ENCODE results near the gene PYHIN1. TPM values are rescaled to one million over a fixed set of nuclear protein-coding genes. Genes with fewer than 3 reads are reported as not detected.

Gene PYHIN1
- total RNA-seq, result not detected in 2 replicates

GRCh38 chr1:158931055-158931737 is at the start of gene PYHIN1:
TSS of gene PYHIN1 (plus strand) at chr1:158931552. CDS start at chr1:158936911, 5,359 bp downstream.

GRCh38 chr1:159009704-159010361 is 78.5 kb downstream of the PYHIN1 start, which contains the start of gene IFI16:
TSS of gene IFI16 (plus strand) at chr1:159009907. CDS start at chr1:159014681, 4,774 bp downstream.

Other genes starting within 250 kb of the PYHIN1 start
- gene SPTA1, start 244.8 kb upstream of the PYHIN1 start, total RNA-seq, result not detected in 2 replicates
- gene OR6K2, start 230.9 kb upstream of the PYHIN1 start, total RNA-seq, result not detected in 2 replicates
- not detected in 2 replicates for gene OR6K3, start 210.8 kb upstream of the PYHIN1 start, total RNA-seq
- not detected in 2 replicates for gene OR6K6, start 176.8 kb upstream of the PYHIN1 start, total RNA-seq
- not detected in 2 replicates for gene OR6N1, start 159.4 kb upstream of the PYHIN1 start, total RNA-seq
- not detected in 2 replicates for gene OR6N2, start 150.3 kb upstream of the PYHIN1 start, total RNA-seq
- gene MNDA, start 100.2 kb upstream of the PYHIN1 start, total RNA-seq, result not detected in 2 replicates
- gene IFI16, start 78.4 kb downstream of the PYHIN1 start, total RNA-seq, result 0.79 and 1.4 TPM in 2 replicates
- 0.11 TPM in 1 of 2 replicates, not detected in the other for gene AIM2, start 145.2 kb downstream of the PYHIN1 start, total RNA-seq
- not detected in 2 replicates for gene CADM3, start 240.1 kb downstream of the PYHIN1 start, total RNA-seq